Subcutaneous adipose tissue (tissue), 4 donors: Measurements from ENCODE around the gene PTGER4. TPM values are rescaled to one million over a fixed set of nuclear protein-coding genes. Genes with fewer than 3 reads are reported as not detected.

Experiments
- CTCF ChIP-seq: fragments of 450-650 bp; IDR thresholded peaks from one replicate; pipeline ENCODE4 v1.5.1; 2016; ENCODE audit warnings: low read depth, mild to moderate bottlenecking, control low read depth, antibody characterized with exemption, moderate library complexity
- small RNA-seq: library from RNA; depleted of rRNA; stranded (forward); fragments of <200 nt; gene quantifications from one replicate; pipeline ENCODE3, GENCODE V24; 2016
- total RNA-seq, 4 donors: library from RNA; depleted of rRNA; stranded (reverse); fragments of >200 nt; gene quantifications; one replicate each; pipeline ENCODE4 v1.1.0, GENCODE V29; 2016

PTGER4 gene
- total RNA-seq, 4 donors from 2014 or later: 14.0 to 32.6 (median 20.5) TPM

- TF ChIP-seq CTCF: no peak
Observed at GRCh38 chr5:40734986-40735385, 55.3 kb downstream of the PTGER4 start.

- TF ChIP-seq CTCF: no peak
Observed at GRCh38 chr5:40735609-40736008, 55.9 kb downstream of the PTGER4 start.

GRCh38 chr5:40736103-40736875 lies 56.6 kb downstream of the PTGER4 start:
- no peak for TF ChIP-seq CTCF

- TF ChIP-seq CTCF: no peak
Observed at GRCh38 chr5:40738502-40738901, 58.8 kb downstream of the PTGER4 start.

Small RNA genes within 50 kb of the gene (small RNA-seq; reads per million reads assigned to genes)
- gene RF00092: not detected

Other genes with a start within 250 kb of the PTGER4 start
- gene TTC33, start 76.0 kb downstream of the PTGER4 start, total RNA-seq: 10 to 100 TPM; 11.7 to 22.0 (median 17.7) TPM
- gene PRKAA1, start 118.5 kb downstream of the PTGER4 start, total RNA-seq: 100 to 1,000 TPM in 1 of 4 donors, 10 to 100 TPM in 3; 75.2 to 108 (median 91.0) TPM
- 100 to 1,000 TPM in 3 of 4 donors, 10 to 100 TPM in 1; 70.5 to 243 (median 152) TPM for gene RPL37, start 155.3 kb downstream of the PTGER4 start, total RNA-seq
- 10 to 100 TPM; 19.2 to 40.3 (median 31.0) TPM for gene CARD6, start 161.5 kb downstream of the PTGER4 start, total RNA-seq
- 100 to 1,000 TPM in 2 of 4 donors, 10 to 100 TPM in 2; 72.4 to 311 (median 113) TPM for gene C7, start 229.6 kb downstream of the PTGER4 start, total RNA-seq